ENCODE results near the gene L3MBTL3. TPM values are rescaled to one million over a fixed set of nuclear protein-coding genes. Genes with fewer than 3 reads are reported as not detected.

L3MBTL3 gene
- total RNA-seq, 1 donor: 41.2 TPM

GRCh38 chr6:130187335-130188206 is 169.2 kb downstream of the L3MBTL3 start:
- Histone ChIP-seq H3K4me3 (ENCODE audit: low read length) (no peak overlapping the region), H3K9me3 (ENCODE audit: low read depth, low read length) (no peaks in the 10 kb centered on the region), H3K27me3 (ENCODE audit: insufficient read depth, low read length) (no peaks in the 10 kb centered on the region), H3K4me1 (ENCODE audit: insufficient read depth, low read length) (peaks cover 36% of the 10 kb centered on the region)

DNA sequence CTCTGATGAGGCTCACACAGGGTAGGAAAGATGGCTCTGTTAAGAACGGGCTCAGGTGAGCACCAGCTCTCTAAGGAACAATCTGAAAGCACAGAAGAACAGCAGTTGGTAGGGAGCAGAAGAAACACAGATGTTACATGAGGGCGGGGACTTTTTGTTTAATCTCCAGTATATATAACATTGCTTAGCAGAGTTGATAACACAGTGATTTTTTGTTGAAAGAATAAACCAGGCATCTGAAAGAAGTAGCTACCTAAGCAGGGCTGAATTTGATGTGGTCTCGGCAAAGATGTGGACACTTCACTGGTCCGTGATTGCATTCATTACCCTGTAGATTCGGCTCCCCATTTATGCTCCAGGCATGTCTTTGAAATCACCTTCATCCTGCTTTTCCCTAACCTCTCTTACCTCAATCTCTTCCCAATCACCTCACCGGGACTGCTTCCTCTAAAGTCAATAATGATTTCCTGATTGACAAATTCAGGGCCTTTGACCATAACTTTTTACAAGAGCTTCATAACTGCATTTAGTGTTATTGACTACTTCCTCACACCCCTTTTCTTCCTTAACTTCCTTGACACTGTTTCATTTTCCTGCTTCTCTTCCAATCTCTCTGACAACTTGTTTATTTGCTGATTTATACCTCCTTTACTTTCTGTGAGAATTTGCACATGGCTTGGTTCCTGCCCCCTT is 170.0 kb downstream of the L3MBTL3 start:
- no peaks in the 10 kb centered on the region for H3K27me3 ChIP-seq (ENCODE audit: insufficient read depth, low read length)
- H3K4me3 ChIP-seq (ENCODE audit: low read length): no peak overlapping the region
- H3K4me1 ChIP-seq (ENCODE audit: insufficient read depth, low read length): peaks cover 32% of the 10 kb centered on the region
- no peaks in the 10 kb centered on the region for H3K9me3 ChIP-seq (ENCODE audit: low read depth, low read length)

DNA sequence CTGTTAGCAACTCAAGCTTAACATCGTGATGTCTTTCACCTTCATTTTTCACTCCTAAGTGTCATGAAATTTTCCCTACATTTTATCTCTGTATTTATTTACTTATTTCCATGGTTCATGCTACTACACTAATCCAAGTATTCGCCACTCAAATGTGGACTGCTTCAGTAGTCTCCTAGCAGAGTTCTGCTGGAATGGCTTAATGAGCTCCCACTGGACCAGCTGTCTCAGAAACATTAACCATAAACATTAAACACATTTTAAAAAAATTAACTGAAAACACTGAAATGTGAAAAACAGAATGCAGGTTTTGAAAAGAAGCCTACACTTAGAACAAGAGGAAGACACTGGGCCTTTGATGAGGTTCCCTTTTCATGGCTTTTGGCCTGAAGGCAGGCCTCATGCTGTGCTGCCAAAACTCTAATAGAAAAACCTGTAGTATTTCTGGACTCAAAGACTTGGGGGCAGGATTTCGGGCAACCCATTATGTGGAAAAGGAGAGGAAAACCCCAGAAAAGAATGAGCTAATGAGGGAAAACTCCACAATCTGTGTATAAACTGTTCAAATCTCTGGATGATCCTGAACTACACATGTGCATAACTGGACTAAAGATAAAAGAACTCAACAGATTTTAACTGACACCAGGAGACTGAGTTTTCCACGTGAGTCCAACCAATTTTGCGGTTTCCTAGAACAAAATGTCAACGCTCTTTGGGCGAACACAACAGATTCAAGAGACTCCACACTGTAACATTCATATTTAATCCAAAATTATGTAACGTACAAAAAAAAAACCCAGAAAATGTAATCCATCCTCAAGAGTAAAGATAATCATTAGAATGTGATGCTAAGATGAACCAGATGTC is 171.4 kb downstream of the L3MBTL3 start:
- Histone ChIP-seq H3K4me3 (ENCODE audit: low read length) (no peak overlapping the region), H3K4me1 (ENCODE audit: insufficient read depth, low read length) (peaks cover 21% of the 10 kb centered on the region), H3K9me3 (ENCODE audit: low read depth, low read length) (no peaks in the 10 kb centered on the region), H3K27me3 (ENCODE audit: insufficient read depth, low read length) (no peaks in the 10 kb centered on the region)

Other genes starting within 250 kb of the L3MBTL3 start
- gene TMEM244, start 157.3 kb upstream of the L3MBTL3 start, total RNA-seq: 0.52 TPM
- gene SAMD3, start 204.4 kb downstream of the L3MBTL3 start, total RNA-seq: 88.1 TPM

Measured in mononuclear cell (primary cell).